Measurements from ENCODE around the gene KRTAP10-12.

KRTAP10-12 gene

DNA sequence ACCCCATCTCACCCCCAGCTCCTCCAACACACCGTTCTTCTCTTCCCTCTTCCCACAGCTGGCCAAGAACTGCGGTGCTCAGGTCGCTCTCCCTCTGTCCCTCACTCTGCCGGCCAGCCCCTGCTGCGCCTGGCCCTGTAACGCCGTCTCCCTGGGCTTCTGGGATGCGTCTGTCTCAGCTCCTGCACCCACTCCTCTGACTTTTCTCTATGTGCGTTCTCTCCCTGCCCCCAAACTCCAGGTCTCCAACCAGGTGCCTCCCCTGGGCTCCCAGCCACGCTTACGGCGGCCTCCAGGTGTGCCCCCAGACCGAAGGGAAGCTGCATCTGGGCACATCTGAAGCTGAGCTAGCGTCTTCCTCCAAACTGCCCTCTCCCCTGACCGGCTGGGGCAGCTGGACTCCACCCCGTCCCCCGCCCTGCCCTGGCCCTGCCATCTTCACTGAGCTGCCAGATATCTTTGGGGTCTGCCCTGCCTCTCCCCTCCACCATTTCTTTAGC, 2.6 kb downstream of the KRTAP10-12 start:
- no peak for DNase-seq

DNA sequence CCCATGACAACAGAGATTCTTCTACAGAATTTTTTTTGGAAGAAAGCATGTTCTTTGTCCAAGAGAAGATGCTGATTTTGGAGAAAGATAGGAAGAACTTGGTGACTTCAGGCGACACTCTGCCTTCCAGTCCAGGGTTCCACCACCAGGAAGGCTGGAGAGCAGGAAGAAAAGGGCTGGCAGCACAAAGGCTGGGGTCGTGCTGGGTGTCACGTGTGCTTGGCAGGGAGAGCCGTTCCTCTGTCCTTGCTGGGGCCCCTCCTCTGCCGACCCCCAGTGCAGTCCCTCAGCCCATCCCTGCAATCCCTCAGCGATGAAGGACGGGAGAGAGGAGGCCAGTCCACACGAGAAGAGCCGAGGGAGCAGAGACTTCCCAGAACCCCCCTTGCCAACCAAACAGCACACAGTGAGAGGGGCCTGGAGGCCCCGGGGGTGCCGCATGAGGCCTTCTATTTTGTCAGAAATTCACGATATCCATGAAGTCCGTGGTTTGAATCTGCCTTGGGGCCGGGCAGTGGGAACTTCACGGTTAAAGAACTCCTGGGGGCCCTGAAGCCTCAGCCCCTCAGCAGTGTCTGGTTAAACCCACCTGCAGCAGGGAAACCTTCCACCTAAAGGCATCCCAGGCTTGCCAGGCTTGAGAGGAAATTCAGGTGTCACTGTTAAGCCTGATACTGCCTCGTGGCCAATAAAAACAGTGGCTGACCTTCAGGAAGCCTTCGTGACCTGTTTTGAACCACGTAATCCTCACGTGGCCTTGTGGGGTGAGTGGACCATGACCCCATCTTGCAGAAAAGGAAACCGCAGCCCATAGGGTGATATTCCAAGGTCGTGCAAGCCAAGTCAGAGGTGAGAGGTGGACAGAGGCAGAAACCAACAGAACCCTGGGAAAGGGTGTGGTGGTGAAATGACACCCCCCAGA, 3.4 kb downstream of the KRTAP10-12 start:
- no peak for DNase-seq

DNA sequence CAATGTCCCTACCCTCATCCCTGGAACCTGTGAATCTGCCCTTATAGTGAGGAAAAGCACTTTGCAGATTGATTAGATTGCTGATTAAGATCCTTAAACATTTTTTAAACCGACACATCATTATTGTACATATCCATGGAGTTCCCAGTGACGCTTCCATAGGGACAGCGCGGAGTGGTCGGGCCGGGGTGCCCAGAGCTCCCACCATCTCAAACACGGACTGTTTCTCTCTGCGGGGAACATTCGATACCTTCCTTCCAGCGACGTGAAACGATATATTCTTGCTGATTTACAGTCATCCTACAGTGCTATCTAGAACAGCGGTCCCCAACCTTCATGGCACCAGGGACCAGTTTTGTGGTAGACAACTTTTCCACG, 4.0 kb downstream of the KRTAP10-12 start:
- no peak for DNase-seq

DNA sequence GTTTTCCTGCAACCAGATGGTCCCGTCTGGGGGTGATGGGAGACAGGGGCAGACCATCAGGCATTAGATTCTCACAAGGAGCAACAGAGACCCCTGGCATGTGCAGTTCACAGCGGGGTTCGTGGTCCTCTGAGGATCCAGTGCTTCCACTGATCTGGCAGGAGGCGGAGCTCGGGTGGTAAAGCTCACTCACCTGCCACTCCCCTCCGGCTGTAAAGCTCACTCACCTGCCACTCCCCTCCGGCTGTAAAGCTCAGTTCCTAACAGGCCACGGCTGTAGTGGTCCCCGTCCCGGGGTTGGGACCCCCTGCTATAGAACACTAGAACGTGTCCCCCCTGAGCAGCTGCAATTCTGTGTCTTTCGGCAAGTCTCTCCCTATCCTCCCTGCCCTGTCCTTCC, 4.6 kb downstream of the KRTAP10-12 start:
- DNase-seq, result no peak

DNA sequence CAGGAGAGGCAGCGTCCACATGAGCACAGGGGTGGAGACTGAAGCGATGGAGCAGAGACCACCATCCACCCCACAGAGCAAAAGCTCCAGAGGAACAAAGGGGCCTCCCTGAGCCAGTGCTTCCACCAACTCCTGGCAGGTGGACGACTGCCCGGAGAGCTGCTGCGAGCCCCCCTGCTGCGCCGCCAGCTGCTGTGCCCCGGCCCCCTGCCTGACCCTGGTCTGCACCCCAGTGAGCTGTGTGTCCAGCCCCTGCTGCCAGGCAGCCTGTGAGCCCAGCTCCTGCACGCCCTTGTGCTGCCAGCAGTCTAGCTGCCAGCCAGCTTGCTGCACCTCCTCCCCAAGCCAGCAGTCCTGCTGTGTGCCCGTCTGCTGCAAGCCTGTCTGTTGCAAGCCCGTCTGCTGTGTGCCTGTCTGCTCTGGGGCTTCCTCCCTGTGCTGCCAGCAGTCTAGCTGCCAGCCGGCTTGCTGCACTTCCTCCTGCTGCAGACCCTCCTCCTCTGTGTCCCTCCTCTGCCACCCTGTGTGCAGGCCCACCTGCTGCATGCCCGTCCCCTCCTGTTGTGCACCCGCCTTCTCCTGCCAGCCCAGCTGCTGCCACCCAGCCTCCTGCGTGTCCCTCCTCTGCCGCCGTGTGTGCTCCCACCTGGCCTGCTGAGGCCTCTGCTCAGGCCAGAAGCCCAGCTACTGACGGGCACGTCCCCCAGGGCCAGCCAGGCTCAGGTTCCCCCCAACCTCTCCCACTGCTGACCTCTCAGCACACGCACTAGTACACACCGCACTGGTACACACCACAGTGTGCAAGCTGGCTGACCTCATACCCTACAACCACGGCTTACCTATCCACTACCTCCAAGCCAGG, 5.4 kb downstream of the KRTAP10-12 start:
- no peak for DNase-seq

DNA sequence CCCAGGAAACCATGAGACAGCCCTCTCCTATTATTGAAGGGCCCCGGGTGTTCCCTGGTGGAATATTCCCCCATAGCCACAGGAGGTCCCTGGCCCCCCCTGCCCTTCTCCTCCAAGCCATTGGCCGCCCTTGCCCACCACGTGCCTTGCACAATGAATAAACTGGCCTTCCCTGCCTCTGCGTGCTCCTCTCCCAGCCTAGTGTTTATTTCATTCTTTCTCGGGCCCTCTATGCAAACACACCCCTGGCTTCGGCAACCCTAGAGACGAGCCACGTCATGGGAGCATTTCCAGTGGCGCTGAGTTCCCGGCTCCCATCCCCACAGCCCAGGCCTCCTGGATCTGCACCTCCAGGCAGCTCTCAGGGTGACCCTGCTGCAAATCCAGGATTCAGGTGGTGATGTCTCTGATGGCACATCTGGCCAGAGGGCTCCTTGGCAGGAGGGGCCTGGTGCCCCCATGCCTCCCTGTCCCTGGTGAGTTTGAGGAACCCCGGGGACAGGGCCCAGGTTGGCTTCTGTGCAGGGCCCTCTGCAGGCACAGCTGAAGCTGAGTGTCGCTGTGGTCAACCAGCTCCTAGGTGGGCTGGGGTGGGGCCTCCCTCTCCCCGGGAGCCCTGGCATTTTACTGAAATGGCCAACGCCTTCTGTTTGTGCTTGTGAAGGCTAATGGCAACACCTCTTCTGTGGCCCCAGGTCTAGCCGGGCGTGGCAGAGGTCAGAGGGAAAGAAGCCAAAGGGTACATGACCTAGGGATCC, 6.2 kb downstream of the KRTAP10-12 start:
- no peak for DNase-seq

DNA sequence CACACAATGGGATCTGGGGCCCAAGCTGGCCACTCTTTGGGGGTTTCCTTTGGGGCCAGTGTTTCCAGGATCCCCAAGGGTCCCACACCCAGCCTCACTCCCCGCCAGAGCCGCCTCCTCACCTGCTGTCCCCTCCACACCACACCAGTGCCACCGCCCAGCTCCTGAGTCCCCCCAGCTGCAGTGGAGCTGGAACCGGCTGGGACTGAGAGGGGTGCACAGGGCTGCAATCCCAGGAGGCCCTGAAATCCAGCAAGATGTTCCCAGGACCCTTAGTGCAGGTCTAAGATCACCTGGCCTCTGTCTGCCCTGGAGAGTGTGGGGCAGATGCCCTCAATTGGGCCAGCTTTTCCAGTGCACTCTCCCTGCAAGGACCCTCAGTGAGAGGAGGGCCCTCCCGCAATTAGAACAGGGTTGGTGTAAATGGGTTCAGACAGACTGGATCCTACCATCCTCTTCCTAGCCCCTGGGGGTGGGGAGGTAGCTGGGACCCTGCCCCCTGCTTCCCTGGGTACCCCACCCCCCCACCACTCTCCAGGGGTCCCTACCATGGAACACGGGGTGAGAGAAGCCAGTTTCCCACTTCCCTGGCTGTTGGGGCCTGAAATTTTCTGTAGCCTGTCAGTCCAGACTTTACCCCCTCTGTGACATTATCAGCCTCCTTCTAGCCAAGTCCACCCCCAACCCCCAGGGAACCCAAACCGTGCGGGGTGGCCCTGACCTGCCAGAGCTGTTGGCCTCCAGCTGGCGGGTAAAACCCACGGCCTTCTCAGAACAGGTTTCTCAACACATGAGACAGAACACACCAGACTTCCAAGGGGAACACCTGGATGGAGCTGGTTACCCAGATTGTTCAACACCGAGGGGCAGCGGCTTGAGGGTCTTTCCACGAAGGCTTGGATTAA, 7.0 kb downstream of the KRTAP10-12 start:
- no peak for DNase-seq

DNA sequence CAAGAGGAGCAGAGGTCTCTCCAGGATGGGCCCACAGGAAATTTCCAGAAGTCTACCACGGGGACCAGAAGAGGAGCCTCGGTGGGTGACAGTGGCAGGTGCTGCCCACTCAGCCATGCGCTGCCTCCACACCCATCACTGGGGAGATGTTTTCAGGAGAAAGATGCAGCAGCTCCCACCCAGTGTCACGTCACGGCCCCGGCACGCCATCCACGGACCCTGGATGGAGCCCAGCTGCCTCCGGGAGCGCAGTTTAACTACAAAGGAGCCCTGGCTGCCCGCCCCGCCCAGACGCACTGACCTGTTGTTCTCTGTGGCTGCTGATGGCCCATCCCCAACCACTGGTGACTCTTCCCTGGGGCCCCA, 7.6 kb downstream of the KRTAP10-12 start:
- no peak for DNase-seq

DNA sequence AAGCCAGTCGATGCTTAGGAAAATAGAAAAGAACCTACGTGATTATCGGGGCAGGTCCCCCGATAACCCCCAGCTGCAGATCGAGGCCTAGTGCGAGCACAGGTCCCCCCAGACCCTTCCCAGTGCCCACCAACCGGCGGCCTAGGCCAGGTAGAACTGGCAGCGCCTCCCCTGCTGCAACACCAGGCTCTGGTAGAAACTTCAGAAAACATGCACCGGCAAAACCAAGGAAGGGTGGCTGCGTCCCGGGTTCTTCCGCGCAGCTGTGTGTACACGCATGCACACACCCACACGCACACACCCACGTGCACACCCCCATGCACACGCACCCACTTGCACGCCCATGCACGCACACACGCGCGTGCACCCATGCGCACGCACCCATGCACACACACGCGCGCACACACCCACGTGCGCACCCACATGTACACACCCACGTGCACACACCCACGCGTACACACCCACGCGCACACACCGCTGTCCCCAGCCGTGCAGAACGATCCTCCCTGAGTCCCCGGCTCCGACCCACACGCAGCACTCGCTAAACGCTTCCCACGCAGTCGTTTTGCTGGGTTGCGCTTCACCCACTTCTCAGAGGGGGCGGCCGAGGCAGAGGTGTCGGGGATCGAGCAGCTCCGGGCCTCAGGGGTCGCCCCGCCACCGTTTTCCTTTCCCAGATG, 9.2 kb downstream of the KRTAP10-12 start:
- no peak for DNase-seq

DNA sequence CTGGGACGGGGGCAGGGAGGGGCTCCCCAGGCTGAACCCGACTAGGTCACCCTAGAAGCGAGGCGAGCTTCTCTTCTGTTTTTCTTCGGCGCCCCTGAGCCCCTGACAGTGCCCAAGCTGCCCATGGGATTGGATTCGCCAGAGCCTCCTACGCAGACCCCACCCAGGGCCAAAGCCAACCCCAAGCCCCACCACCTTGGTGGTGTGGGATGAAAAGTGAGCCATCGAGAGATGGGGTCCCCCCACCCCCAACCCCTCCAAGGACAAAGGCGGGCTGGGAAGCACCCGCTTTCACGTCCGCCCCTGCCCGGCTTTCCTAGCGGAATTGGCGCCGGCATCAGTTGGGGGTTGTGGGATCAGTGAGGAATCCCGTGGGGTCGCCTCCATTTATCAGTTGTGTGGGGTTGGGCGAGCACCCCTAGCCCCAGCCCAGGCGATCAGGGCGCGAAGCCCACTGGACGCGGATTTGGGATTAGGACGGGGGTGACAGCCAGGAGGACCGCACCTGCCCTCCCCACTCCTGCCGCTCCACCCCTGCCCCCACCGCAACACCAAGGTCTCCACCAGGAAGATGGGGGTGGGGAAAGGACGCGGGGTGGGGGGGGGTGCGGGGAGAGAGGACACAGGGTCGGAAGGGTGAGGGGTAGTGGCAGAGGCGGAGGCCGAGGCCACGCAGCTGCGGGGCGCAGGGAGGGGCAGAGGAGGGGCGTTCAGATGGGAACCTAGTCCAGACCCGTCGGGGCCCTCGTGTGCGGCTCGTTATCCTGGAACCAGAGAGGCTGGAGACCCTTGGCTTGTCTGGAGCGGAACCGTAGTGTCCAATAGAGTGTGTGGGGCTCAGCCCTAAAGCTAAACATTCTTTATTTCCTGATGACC, 10.0 kb downstream of the KRTAP10-12 start:
- no peak for DNase-seq

DNA sequence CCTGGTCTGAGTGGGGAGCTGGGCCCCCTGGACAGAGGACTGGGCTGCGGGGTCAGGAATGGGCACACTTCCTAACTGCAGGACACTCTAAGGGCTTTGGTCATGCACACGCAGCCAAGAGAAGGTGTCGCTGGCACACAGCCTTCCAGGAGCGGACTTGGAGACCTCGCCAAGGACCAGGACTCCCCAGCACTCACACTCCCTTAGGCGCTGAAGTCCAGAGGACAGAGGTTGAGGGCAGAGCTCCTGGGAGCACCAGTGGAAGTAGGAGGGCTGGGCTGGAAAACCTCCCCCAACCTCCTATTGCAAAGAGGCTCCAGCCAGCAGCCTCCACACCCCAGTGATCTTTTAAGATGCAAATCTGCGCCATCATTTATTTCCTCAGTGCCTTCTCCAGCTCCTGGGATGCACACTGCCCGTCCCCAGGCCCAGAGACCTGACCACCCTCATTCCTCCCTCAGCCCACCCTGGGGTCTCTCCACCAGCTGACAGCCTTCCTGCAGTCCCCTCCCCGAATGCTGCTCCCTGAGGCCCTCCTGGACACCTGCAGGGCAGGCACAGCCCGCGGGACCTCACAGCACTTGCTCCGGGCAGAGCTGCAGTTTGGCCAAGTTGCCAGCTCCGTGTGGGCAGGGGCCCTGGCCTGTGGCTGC, 11.4 kb downstream of the KRTAP10-12 start:
- DNase-seq, result no peak

DNA sequence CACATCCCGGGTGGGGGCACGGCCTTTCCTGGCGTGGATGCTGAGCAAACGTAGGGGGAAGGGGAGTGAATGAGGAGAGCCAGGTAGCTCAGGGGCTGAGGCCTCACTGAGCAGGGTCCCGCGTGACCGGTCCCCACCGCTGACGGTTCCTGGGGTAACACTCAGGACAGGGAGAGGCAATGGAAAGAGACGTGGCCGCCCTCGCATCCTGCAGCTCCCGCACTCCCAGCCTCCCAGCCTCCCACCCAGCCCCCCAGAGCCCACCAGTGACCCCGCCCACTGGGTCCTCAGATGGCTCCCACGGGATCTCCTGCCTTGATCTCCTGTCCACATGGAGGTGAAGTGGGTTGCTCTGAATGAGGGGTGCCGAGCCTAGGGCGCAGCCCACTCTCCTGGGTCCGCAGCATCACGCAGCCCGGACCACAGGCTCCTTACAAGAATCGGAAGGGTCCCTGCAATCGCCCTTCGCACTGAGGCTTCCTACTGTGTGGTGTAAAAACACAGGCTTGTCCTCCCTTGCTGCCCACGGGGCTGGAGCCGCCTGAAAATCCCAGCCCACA, 12.0 kb downstream of the KRTAP10-12 start:
- DNase-seq, result no peak

DNA sequence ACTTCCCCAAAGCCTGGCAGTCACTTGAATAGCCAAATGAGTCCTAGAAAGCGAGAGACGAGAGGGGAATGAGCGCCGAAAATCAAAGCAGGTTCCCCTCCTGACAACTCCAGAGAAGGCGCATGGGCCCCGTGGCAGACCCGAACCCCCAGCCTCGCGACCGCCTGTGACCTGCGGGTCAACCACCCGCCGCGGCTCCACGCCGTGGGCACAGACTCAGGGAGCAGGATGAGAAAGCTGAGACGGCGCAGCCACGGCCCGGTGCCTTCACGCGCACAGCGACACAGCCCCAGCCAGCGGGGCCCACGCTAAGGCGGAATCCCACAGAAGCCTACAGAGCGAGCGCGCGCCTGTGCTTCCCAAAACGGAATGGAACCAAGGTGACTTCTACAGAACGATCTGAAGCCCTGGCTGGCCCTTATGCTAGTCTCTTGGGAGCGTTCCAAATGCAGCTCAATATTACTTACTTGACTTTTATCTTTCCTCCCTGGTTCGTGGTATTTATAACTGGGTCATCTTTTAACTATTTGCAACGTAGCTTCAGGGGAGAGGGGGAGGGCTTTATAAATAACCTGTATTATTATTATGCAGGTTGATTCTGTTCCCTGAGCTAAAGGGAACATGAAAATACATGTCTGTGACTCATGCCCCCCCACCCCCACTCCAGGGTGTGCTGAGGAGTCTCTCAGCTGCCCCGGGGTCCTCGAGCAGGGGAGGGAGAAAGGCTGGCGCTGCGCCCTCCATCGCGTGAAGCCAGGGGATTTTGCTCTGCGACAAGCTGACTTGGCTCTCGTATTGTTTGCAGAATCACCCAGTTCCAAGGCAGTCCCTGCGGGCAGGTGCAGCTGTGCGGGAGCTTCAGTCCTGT, 12.7 kb downstream of the KRTAP10-12 start:
- no peak for DNase-seq

DNA sequence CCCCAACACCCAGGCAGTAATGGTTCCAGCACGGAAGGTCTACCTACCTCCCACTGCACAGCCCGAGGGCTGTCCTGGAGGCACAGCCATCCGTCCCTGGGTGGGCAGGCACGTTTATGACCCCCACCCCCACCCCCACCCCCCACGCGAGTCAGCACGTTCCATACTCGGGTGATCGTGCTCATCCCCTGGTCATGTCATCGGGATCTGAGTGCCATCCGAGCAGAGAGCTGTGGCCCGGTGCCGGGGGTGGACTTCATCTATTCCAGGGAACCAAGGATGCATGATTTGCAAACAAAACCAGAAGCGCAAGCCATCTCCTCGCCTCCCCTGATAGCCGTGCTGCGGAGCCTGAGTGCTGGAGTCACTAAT, 13.3 kb downstream of the KRTAP10-12 start:
- no peak for DNase-seq

DNA sequence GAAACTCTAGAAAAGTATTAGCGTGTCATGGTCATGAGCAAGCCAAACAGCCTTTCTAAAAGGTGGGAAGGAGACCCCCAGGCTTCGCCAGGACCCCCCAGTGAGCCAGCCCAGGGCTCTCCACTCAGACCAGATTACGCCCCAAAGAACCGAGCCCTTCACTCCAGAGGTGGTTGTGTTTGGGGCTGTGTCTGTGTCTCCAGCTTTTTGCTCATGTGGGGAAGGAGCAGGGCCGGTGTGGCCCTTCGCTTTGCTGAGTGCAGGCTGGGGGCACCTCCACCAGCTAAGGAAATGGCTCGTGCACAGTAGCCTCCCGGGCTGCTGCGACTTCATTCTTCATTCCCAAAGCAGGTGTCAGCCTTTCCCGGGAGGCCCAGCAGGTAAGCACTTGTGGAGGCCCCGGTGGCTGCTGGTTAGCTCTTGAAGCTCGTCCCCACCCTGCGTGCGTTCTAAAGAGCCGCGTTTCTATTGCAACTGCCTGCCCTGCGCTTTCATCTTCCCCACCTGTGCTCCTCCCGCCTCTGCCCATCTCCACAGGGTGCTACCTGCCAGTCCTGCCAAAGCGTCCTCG, 13.9 kb downstream of the KRTAP10-12 start:
- no peak for DNase-seq

DNA sequence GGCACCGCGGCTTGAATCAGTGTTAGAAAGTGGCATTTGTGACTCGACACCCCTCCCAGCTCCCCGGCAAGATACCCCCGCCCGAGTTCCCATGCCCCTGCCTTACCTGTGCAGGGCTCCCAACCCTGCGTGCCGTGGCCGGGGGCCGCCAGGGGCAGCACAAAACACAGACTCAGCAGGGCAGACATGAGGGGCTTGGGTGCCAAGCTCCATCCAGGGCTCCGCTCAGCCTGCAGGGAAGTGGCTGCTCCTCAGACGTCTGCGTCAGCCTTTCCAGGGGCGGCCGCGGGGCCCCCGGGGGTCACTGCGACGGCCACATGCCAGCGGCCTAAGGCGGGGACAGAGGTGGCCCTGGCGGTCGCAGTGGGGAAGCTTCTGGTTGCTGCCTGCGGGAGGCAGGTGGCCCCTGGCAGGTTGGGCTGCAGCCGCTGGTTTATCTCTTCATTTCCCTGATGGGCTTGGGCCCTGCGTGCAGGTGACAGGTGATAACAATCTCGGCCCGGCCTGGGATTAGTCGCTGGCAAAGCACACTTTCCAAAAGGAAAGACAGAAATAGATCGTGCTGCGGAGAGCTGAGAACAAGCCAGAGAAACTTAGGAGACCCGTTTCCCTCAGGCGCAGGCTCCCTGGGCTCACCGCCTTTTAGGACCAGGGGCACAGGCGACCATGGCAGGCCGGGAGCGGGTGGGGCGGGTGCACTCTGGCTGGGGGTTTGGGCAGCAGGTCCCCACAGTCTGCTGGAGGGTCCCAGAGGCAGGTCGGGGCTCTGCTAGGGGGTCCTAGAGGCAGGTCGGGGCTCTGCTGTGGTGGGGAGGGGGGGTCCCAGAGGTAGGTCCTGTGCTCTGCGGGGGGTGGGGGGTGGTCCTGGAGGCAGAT, 14.6 kb downstream of the KRTAP10-12 start, which contains the start of gene TSPEAR:
TSS of gene TSPEAR (minus strand) at position 246 of the 876 bp plus-strand sequence. CDS start at position 188, 58 bp downstream.
- DNase-seq, result no peak

Measured in T-helper 9 cell (primary cell).